ENCODE results near the gene REX1BD. TPM values are rescaled to one million over a fixed set of nuclear protein-coding genes. Genes with fewer than 3 reads are reported as not detected.

REX1BD gene
- total RNA-seq, 1 experiment from 2014 or later = 72.3 TPM

DNA sequence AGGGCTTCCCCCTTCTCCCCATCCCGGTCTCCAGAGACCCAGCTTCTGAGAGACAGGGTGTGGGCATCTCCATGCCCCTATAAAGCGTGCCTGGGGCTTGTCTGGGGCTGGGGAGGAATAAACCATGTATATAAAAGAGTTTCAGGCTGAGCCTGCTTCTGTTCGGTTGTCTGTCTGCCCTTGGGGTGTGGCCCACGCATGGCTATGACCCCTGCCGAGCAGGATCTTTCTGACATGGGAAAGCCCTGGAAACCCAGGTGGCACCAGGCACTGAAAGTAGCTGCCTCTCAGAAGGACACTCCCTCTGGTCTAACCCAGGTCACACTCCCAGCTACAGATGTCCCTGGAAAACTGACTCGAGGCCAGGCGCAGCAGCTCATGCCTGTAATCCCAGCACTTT, 32.3 kb downstream of the REX1BD start:
- H3K4me1 Mint-ChIP-seq = no peaks in the 10 kb centered on the region
- Histone ChIP-seq H4K91ac (ENCODE audit: insufficient read length, low read depth, low read length) (no peak overlapping the region), H3K23me2 (ENCODE audit: insufficient read length, low read depth, low read length, poor library complexity, severe bottlenecking) (no peaks in the 10 kb centered on the region), H4K20me1 (ENCODE audit: control insufficient read depth, insufficient read depth, insufficient read length) (no peaks in the 10 kb centered on the region), H4K8ac (replicated peaks; ENCODE audit: insufficient read length, low read depth, low read length) (no peak overlapping the region), H3K79me1 (ENCODE audit: insufficient read depth, low read depth, low read length, poor library complexity, severe bottlenecking) (no peaks in the 10 kb centered on the region), H2BK12ac (ENCODE audit: insufficient read length, low read depth, low read length) (no peak overlapping the region), H2BK5ac (ENCODE audit: insufficient read length, low read length) (no peak overlapping the region), H3K27me3 (ENCODE audit: insufficient read depth, low read length) (no peaks in the 10 kb centered on the region), H4K5ac (ENCODE audit: insufficient read length, low read depth, low read length) (no peak overlapping the region), H2BK15ac (ENCODE audit: low read depth, low read length) (no peak overlapping the region), H3K56ac (ENCODE audit: insufficient read length, low read depth, low read length) (no peak overlapping the region), H2BK120ac (ENCODE audit: low read depth, low read length, poor library complexity, severe bottlenecking) (no peak overlapping the region), H3T11ph (ENCODE audit: low read length) (no peak overlapping the region), H3K18ac (ENCODE audit: insufficient read length, low read depth, low read length) (no peak overlapping the region), H3K14ac (ENCODE audit: insufficient read depth, low read length) (no peak overlapping the region; the same call in 1 of the 2 replicates), H3K27ac (ENCODE audit: insufficient read length, low read depth, low read length) (no peak overlapping the region), H2AK5ac (ENCODE audit: insufficient read length, low read length) (no peak overlapping the region), H3K9ac (ENCODE audit: extremely low read depth, insufficient read length, low read length) (no peak overlapping the region), H3K23ac (ENCODE audit: insufficient read length, low read depth, low read length) (no peak overlapping the region), H3K4me2 (ENCODE audit: insufficient read depth, insufficient read length, low read length) (no peak overlapping the region), H2BK20ac (ENCODE audit: low read depth, low read length, poor library complexity, severe bottlenecking) (no peak overlapping the region), H3K4ac (ENCODE audit: low read depth, low read length) (no peak overlapping the region), H3K4me1 (ENCODE audit: insufficient read depth, low read length) (no peaks in the 10 kb centered on the region), H3K9me3 (ENCODE audit: control insufficient read depth, low read depth, low read length) (no peaks in the 10 kb centered on the region), H2AFZ (ENCODE audit: low read length) (no peak overlapping the region), H3K79me2 (ENCODE audit: insufficient read depth, low read length) (no peaks in the 10 kb centered on the region)
- WGBS (ENCODE audit: extremely low coverage, insufficient read length, low lambda C conversion rate) = no CpG with 5 or more reads among the region's 7 CpGs
- H3K9me3 Mint-ChIP-seq = peaks cover 5 to 6% of the 10 kb centered on the region in 2 experiments; a peak in 4 of 5 replicates
- no peak overlapping the region for H3K27ac Mint-ChIP-seq
- no peak overlapping the region for H3K4me3 Mint-ChIP-seq
- H3K27me3 Mint-ChIP-seq (ENCODE audit: low read depth) = peaks cover 54% of the 10 kb centered on the region
- TF ChIP-seq, protein P1, sequence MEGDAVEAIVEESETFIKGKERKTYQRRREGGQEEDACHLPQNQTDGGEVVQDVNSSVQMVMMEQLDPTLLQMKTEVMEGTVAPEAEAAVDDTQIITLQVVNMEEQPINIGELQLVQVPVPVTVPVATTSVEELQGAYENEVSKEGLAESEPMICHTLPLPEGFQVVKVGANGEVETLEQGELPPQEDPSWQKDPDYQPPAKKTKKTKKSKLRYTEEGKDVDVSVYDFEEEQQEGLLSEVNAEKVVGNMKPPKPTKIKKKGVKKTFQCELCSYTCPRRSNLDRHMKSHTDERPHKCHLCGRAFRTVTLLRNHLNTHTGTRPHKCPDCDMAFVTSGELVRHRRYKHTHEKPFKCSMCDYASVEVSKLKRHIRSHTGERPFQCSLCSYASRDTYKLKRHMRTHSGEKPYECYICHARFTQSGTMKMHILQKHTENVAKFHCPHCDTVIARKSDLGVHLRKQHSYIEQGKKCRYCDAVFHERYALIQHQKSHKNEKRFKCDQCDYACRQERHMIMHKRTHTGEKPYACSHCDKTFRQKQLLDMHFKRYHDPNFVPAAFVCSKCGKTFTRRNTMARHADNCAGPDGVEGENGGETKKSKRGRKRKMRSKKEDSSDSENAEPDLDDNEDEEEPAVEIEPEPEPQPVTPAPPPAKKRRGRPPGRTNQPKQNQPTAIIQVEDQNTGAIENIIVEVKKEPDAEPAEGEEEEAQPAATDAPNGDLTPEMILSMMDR (conservative IDR thresholded peaks at IDR 0.05) = no peak
- peaks cover 0 to 7% (median 4%) of the 10 kb centered on the region in 3 experiments; a peak in 4 of 7 replicates for H3K36me3 Mint-ChIP-seq (ENCODE audit: insufficient read depth in 1 of 3, low read depth in 3 of 3)
- DNase-seq = no peak

Measured in H9 (cell line).